KMS-11 (cell line): Measurements from ENCODE around the gene OCSTAMP.

ENCODE experiments used
- H2AFZ ChIP-seq: fragments of 200-600 bp; sonication (generic); 2 replicates; pipeline ENCODE4 v1.6.1; 2016; ENCODE audit warnings: antibody characterized with exemption, mixed run types, low read depth
- H3K27ac ChIP-seq: fragments of 200-600 bp; sonication (generic); 2 replicates; pipeline ENCODE4 v1.6.1; 2016; ENCODE audit warnings: mild to moderate bottlenecking, mixed run types
- H3K27me3 ChIP-seq: fragments of 200-600 bp; sonication (generic); 2 replicates; pipeline ENCODE4 v1.6.1; 2017; ENCODE audit warnings: mild to moderate bottlenecking, low read depth, mixed run types, moderate library complexity; ENCODE audit not compliant: insufficient read depth
- H3K36me3 ChIP-seq: fragments of 200-600 bp; sonication (generic); 2 replicates; pipeline ENCODE4 v1.6.1; 2017; ENCODE audit warnings: mild to moderate bottlenecking, mixed run types; ENCODE audit not compliant: insufficient read depth
- H3K4me1 ChIP-seq: fragments of 200-600 bp; sonication (generic); 2 replicates; pipeline ENCODE4 v1.6.1; 2016; ENCODE audit warnings: mild to moderate bottlenecking, low read depth, mixed run types; ENCODE audit not compliant: poor library complexity, severe bottlenecking
- H3K4me2 ChIP-seq: fragments of 200-600 bp; sonication (generic); 2 replicates; pipeline ENCODE4 v1.7.0; 2016; ENCODE audit warnings: mild to moderate bottlenecking, mixed run types
- H3K4me3 ChIP-seq: fragments of 200-600 bp; sonication (generic); IDR thresholded peaks from 2 replicates; pipeline ENCODE4 v1.6.1; 2017; ENCODE audit warnings: low read depth, low read length, mixed read lengths; ENCODE audit not compliant: insufficient read depth
- H3K79me2 ChIP-seq: fragments of 200-600 bp; sonication (generic); 2 replicates; pipeline ENCODE4 v1.6.1; 2016; ENCODE audit warnings: low read depth, mixed run types; ENCODE audit not compliant: insufficient read depth
- H3K9ac ChIP-seq: fragments of 200-600 bp; sonication (generic); 2 replicates; pipeline ENCODE4 v1.6.1; 2016; ENCODE audit warnings: mild to moderate bottlenecking, mixed run types
- H4K20me1 ChIP-seq: fragments of 200-600 bp; sonication (generic); 2 replicates; pipeline ENCODE4 v1.6.1; 2016; ENCODE audit warnings: mild to moderate bottlenecking, mixed run types; ENCODE audit not compliant: insufficient read depth
- TF ChIP-seq, protein P1 (sequence below): fragments of 200-600 bp; sonication (generic); conservative IDR thresholded peaks from 2 replicates; pipeline ENCODE4 v1.6.1; 2017; ENCODE audit warnings: low read depth, mild to moderate bottlenecking, antibody characterized with exemption, low read length, moderate library complexity, mixed read lengths

The OCSTAMP gene

DNA sequence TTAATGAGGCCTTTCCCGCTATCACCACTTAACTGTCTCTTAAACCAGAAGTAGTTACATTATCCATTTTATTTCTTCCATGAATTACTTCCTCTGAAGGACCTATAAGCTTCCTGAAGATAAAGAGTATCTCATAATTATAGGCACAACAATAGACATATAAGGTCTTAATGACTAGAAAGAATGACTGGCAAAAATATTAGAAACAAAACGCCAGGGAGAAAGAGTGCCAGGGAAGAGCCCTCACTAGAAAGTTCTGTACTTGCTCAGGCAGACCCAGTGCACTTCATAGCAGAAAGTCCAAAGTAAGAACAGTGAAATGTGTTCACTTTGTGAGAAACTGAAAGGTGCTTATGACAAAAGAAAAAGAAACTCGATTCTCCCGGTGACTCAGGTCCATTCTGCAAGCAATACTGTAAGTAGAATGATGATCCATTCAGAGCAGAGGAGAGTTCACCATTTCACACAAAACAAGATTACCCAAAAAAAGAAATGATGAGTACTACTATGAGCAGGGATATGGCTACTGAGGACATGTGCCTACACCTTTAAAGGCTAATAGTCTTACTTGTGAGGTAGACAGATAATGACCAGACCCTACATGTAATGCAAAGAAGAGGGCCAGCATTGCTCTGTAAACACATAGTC is 42.6 kb downstream of the OCSTAMP start:
- Histone ChIP-seq H4K20me1 (no peaks in the 10 kb centered on the region), H3K27ac (no peak overlapping the region), H2AFZ (no peak overlapping the region), H3K4me3 (no peak overlapping the region), H3K4me1 (no peaks in the 10 kb centered on the region), H3K9ac (no peak overlapping the region), H3K27me3 (no peaks in the 10 kb centered on the region), H3K4me2 (no peak overlapping the region), H3K36me3 (no peaks in the 10 kb centered on the region), H3K79me2 (no peaks in the 10 kb centered on the region)
- TF ChIP-seq, protein P1, sequence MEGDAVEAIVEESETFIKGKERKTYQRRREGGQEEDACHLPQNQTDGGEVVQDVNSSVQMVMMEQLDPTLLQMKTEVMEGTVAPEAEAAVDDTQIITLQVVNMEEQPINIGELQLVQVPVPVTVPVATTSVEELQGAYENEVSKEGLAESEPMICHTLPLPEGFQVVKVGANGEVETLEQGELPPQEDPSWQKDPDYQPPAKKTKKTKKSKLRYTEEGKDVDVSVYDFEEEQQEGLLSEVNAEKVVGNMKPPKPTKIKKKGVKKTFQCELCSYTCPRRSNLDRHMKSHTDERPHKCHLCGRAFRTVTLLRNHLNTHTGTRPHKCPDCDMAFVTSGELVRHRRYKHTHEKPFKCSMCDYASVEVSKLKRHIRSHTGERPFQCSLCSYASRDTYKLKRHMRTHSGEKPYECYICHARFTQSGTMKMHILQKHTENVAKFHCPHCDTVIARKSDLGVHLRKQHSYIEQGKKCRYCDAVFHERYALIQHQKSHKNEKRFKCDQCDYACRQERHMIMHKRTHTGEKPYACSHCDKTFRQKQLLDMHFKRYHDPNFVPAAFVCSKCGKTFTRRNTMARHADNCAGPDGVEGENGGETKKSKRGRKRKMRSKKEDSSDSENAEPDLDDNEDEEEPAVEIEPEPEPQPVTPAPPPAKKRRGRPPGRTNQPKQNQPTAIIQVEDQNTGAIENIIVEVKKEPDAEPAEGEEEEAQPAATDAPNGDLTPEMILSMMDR, result no peak

DNA sequence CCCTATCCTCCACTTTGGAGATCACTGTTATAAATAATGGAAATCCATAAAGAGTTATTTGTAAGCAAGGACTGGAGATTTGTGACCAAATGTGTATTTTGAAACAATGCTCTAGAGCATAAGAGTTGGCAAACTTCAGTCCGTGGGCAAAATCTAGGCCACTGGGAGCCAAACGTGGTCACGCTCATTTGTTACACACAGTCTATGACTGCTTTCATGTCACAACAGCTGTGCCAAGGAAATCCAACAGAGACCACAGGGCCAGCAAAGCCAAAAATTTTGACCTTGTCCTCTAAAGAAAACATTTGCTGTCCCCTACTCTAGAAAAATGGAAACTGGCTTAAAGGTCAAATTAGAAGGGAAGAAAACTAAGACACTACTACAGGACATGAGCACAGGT is 44.9 kb downstream of the OCSTAMP start:
- no peaks in the 10 kb centered on the region for H3K36me3 ChIP-seq
- H3K4me3 ChIP-seq, result no peak overlapping the region
- H3K9ac ChIP-seq, result no peak overlapping the region
- TF ChIP-seq, protein P1, result no peak
- no peak overlapping the region for H3K4me2 ChIP-seq
- no peak overlapping the region for H3K27ac ChIP-seq
- H3K27me3 ChIP-seq, result no peaks in the 10 kb centered on the region
- H3K4me1 ChIP-seq, result no peaks in the 10 kb centered on the region
- H2AFZ ChIP-seq, result no peak overlapping the region
- H4K20me1 ChIP-seq, result no peaks in the 10 kb centered on the region
- H3K79me2 ChIP-seq, result no peaks in the 10 kb centered on the region

DNA sequence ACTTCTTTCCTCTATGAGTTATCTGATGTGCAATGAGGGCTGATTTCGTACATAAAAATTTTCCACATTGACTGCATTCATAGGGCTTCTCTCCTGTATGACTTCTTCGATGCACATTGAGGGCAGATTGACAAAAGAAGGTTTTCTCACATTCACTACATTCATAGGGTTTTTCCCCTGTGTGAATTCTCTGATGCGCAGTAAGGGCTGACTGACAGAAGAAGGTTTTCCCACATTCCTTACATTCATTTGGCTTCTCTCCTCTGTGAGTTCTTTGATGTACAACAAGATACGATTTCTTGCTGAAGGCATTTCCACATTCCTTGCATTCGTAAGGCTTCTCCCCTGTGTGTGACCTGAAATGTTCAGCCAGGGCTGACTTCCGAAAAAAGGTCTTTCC is 48.5 kb downstream of the OCSTAMP start:
- Histone ChIP-seq H4K20me1 (no peaks in the 10 kb centered on the region), H3K79me2 (no peaks in the 10 kb centered on the region), H3K9ac (no peak overlapping the region), H3K27ac (no peak overlapping the region), H3K27me3 (no peaks in the 10 kb centered on the region), H3K4me2 (no peak overlapping the region), H3K36me3 (no peaks in the 10 kb centered on the region), H3K4me1 (no peaks in the 10 kb centered on the region), H3K4me3 (no peak overlapping the region), H2AFZ (no peak overlapping the region)
- TF ChIP-seq, protein P1, result no peak

DNA sequence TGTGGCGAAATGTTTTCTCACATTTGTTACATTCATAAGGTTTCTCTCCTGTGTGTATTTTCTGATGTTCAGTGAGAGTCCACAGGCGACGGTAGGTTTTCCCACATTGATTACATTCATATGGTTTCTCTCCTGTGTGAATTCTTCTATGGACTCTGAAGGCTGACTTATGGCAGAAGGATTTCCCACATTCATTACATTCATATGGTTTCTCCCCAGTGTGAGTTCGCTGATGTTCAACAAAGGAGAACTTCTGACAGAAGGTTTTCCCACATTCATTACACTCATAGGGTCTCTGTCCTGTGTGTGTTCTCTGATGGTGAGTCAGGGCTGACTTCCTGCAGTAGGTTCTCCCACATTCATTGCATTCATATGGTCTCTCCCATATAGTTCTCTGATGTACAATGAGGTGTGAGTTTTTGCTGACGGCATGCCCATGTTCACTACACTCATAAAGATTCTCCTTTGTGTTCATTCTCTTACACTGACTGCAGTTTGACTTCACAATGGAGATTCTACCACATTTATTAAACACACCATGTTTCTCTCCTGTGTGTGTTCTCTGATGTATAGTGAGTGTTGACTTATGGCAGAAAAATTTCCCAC is 49.0 kb downstream of the OCSTAMP start:
- Histone ChIP-seq H3K27me3 (no peaks in the 10 kb centered on the region), H3K4me2 (no peak overlapping the region), H4K20me1 (no peaks in the 10 kb centered on the region), H2AFZ (no peak overlapping the region), H3K4me3 (no peak overlapping the region), H3K4me1 (no peaks in the 10 kb centered on the region), H3K36me3 (no peaks in the 10 kb centered on the region), H3K27ac (no peak overlapping the region), H3K79me2 (no peaks in the 10 kb centered on the region), H3K9ac (no peak overlapping the region)
- TF ChIP-seq, protein P1, result no peak
